ENCODE measurements around the gene SNRNP35.

DNA sequence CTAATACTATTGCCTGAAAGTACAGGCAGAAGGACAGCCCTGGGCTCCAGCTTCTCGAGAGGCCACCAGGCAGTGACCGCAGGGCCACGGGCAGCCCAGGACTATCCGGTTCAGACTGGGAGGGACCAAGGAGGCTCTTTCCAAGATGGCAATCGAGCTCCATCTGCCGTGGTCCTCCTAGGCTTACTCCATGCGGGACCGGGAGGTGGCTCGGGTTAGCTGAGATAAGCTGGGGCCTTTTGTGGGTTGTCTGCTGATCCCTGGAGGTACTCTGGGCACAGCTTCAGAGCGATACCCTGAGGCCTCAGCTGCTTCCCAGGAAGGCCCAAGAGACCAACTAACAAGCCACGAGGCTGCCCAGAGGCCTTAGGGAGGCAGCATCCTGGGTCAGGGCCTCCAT, 33.1 kb downstream of the SNRNP35 start:
- TF ChIP-seq, protein P1, sequence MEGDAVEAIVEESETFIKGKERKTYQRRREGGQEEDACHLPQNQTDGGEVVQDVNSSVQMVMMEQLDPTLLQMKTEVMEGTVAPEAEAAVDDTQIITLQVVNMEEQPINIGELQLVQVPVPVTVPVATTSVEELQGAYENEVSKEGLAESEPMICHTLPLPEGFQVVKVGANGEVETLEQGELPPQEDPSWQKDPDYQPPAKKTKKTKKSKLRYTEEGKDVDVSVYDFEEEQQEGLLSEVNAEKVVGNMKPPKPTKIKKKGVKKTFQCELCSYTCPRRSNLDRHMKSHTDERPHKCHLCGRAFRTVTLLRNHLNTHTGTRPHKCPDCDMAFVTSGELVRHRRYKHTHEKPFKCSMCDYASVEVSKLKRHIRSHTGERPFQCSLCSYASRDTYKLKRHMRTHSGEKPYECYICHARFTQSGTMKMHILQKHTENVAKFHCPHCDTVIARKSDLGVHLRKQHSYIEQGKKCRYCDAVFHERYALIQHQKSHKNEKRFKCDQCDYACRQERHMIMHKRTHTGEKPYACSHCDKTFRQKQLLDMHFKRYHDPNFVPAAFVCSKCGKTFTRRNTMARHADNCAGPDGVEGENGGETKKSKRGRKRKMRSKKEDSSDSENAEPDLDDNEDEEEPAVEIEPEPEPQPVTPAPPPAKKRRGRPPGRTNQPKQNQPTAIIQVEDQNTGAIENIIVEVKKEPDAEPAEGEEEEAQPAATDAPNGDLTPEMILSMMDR (IDR thresholded peaks at IDR 0.05; ENCODE audit: low read length), result no peak
- TF ChIP-seq EZH2phosphoT487 (IDR thresholded peaks at IDR 0.05; ENCODE audit: low read length), result no peak
- TF ChIP-seq EZH2 (optimal IDR thresholded peaks at IDR 0.05; ENCODE audit: low read depth, low read length), result no peak
